ENCODE measurements around the gene NAPSA.
"Not testable (repeated sequence)": the region's sequence is repeated elsewhere in the genome, so short reads cannot be mapped to it uniquely, and the experiment has no call there.

The NAPSA gene

DNA sequence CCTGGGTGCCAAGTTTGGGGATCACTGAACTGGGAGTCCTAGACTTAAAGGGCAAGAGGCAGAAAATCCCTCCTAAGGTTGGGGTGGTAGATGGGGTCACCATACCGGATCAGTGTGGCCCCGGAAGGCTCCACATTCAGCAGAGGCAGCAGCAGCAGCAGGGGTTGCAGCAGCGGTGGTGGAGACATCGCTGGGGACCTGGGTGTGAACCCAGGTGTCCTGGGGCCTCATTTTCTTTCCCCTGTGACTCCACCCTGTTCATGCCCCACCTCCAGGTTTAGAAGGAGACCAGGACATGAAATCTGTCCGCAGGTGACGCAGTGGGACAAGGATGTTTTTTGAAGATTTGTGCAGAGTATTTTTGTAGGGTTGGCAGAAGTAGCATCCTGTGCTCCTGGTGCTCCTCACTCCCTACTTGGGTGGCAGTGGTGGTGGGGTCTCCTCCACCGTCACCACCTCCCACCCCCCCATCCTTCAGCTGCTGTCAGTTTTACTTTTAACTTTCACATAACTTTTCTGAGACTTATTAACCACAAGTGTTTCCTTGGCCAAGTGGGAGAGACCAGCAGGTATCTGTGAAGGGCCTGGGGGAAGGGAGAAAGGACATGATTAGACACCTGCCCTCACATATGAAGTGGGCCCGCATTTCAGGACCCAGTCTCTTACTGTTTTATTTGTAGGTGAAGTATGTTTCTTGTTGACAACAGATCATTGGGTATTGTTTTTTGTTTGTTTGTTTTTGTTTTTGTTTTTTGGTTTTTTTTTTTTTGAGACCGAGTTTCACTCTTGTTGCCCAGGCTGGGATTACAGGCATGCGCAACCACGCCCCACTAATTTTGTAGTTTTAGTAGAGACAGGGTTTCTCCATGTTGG, at the start of gene NAPSA:
Gene NAPSA, minus strand, starts transcription at position 206 of the 873 bp plus-strand sequence. Its CDS starts 18 bp downstream, at position 188.
- H3K4me3 ChIP-seq (ENCODE audit: low read depth, low read length), result no peak within 1 kb of the TSS

DNA sequence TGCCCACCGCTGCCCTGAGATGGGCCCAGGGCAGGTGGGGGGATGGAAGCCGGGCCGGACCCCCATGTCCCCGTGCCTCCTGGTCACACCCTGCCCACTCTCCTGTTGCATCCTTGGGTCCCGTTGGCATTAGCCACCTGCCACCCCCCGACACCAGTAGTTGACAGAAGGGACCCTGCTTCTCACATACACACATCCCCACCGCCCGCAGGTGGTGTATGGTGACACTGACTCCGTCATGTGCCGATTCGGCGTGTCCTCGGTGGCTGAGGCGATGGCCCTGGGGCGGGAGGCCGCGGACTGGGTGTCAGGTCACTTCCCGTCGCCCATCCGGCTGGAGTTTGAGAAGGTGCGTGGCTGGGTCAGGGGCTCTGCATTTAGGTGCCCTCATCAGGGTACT, 48.1 kb upstream of the NAPSA start:
- H3K4me3 ChIP-seq (ENCODE audit: low read depth, low read length), result no peak overlapping the region

DNA sequence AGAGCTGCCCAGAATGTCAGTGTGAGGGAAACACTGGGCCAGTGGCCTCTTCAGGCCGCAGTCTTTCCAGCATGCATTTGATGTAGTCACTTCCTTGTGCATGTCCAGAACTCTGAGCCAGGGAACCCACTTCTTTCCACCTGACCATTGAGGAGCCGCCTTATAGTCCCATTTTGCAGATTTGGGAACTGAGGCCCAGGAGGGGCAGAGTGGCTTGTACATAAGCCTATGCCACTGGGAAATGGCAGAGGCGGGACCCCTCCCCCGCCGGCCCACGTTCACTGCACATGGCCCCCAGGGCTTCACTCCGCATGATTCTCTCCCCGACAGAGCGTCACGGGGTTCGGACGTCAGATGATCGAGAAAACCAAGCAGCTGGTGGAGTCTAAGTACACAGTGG, 47.7 kb upstream of the NAPSA start:
- H3K4me3 ChIP-seq (ENCODE audit: low read depth, low read length), result no peak overlapping the region

DNA sequence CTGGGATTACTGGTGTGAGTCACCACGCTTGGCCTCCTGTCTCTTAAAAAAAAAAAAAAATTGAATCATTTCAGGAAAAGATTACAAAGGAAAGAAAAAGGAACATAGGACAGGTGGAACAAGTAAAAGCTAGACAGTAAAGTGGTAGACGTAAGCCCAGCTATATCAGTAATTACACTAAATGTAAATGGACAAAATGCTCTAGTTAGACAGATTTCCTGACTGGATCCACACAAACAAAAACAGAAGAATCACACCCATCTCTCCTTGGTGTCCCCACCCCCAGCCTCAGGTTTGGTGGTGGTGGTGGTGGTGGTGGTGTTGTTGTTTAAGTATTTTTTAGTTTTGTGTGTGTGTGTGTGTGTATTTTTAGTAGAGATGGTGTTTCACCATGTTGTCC, 47.0 kb upstream of the NAPSA start:
- H3K4me3 ChIP-seq (ENCODE audit: low read depth, low read length), result no peak overlapping the region

DNA sequence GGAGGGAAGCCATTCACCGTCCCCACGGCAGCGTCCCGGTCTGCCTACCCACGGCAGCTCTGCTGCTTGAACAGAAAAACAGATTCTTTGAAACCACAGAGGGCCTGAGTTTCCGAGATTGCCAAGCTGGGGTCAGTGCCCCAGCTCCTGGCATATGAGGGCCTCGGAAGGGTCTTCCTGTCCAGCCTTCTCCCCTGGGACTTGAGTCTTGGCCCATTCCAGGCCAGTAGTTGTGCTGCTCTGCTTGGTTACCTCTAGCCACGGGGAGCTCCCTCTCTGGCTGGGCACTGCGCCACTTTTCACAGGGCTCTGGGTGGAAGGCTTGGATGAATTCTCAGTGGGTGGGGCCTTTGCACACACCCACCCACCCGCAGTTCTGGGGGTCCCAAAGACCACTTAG, 44.7 kb upstream of the NAPSA start:
- no peak overlapping the region for H3K4me3 ChIP-seq (ENCODE audit: low read depth, low read length)

DNA sequence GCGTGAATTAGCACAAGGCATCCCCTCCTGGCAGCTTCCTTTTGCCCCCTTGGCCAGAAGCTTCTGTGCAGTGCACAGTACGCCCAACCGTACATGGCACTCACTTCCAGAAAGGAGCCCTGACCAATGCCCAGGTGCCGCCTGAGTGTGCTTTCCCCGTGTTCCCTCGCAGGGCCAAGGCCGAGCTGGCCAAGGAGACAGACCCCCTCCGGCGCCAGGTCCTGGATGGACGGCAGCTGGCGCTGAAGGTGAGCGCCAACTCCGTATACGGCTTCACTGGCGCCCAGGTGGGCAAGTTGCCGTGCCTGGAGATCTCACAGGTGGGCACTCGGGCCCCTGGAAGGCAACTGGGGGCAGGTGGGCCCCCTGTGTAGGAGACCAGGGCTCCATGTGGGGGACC, 43.9 kb upstream of the NAPSA start:
- no peak overlapping the region for H3K4me3 ChIP-seq (ENCODE audit: low read depth, low read length)

DNA sequence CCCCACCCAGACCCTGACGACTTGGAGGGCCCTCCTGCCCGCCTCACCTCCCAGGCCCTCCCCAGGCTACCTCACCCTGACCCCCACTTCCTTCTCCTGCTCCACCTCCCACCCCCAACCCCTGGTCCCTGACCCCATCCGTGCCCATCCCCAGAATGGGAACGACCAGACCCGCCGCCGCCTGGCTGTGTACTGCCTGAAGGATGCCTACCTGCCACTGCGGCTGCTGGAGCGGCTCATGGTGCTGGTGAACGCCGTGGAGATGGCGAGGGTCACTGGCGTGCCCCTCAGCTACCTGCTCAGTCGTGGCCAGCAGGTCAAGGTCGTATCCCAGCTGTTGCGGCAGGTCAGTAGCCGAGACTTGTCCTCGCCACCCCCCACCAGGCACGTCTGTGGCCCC, 41.4 kb upstream of the NAPSA start:
- no peak overlapping the region for H3K4me3 ChIP-seq (ENCODE audit: low read depth, low read length)

DNA sequence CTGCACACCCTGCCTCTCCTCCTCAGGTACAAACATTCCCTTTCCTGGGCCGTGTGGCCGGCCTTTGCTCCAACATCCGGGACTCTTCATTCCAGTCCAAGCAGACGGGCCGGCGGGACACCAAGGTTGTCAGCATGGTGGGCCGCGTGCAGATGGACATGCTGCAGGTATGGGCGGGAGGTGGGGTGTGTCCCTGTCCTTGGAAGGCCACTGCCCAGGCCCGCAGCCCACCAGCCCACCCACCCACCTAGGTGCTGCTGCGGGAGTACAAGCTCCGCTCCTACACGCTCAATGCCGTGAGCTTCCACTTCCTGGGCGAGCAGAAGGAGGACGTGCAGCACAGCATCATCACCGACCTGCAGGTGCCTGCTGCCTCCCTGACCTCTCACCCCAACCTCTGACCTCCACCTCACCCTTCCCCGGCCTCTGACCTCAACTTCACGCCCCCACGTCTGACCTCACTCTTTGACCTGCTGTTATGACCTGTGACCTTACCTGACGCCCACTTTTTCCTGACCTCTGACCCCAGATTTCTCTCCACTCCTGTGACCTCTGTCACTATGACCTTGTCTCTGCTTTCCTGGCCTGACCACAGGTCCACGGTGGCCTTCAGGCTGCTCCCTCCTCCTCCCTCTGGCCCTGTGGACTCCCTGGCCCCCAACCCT, 40.8 kb upstream of the NAPSA start:
- no peak overlapping the region for H3K4me3 ChIP-seq (ENCODE audit: low read depth, low read length)

DNA sequence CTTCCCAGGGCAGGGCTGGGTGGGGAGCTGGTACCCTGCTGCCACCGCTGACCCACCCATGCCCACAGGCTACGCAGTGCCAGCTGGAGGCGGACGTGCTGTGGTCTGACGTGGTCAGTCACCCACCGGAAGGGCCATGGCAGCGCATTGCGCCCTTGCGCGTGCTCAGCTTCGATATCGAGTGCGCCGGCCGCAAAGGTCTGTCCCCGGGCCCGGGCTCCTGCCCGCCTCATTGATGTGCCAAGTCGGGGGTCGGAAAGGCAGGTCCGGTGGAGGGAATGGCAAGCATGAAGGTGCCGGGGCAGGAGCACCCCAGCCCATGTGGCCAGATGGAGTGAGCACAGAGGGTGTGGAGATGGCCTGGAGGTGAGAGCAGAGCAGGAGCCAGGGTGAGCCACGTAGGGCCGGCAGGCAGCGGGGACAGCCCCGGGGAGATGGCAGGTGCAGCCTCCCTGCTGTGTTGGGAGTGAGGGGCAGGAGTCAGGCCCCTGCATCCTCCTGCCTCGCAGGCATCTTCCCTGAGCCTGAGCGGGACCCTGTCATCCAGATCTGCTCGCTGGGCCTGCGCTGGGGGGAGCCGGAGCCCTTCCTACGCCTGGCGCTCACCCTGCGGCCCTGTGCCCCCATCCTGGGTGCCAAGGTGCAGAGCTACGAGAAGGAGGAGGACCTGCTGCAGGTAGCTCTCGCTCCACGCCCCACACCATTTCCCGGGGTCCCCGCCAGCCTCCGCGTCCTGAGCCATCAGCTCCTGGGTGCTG, 37.3 kb upstream of the NAPSA start:
- H3K4me3 ChIP-seq (ENCODE audit: low read depth, low read length), result no peak overlapping the region

DNA sequence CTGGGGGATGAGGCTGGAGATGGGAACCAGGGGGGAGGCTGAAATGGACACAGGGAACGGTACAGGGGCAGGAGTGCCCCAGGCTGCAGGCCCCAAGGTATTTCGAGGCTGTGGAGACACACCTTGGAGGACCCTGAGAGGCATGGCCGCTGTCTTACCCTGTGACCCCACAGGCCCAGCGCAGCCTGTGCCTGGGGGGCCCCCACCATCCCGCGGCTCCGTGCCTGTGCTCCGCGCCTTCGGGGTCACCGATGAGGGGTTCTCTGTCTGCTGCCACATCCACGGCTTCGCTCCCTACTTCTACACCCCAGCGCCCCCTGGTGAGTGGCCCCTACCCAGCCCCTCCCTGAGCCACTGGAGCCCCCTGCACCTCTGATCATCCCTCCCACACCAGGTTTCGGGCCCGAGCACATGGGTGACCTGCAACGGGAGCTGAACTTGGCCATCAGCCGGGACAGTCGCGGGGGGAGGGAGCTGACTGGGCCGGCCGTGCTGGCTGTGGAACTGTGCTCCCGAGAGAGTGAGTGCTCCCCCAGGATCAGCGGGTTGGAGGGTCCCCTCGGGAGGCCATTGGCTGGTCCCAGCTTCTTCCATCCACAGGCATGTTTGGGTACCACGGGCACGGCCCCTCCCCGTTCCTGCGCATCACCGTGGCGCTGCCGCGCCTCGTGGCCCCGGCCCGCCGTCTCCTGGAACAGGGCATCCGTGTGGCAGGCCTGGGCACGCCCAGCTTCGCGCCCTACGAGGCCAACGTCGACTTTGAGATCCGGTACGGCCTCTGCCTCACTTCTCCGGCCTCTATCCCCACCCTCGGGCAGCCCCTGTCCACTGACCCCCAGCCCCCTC, 36.4 kb upstream of the NAPSA start:
- no peak overlapping the region for H3K4me3 ChIP-seq (ENCODE audit: low read depth, low read length)

DNA sequence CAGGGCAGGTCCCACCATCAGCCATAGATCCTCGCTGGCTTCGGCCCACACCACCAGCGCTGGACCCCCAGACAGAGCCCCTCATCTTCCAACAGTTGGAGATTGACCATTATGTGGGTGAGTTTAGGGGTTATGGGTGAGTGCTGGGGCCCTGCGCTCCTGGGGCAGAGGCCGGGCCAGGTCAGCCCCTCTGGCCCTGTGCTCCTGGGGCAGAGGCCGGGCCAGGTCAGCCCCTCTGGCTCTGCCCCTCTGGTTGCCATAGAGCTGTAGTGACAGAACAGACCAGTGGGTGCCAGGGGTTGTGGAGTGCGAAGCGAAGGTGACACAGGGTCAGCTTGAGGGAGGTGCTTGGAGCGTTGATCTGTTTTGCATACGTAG, 33.9 kb upstream of the NAPSA start:
- H3K4me3 ChIP-seq (ENCODE audit: low read depth, low read length), result no peak overlapping the region

DNA sequence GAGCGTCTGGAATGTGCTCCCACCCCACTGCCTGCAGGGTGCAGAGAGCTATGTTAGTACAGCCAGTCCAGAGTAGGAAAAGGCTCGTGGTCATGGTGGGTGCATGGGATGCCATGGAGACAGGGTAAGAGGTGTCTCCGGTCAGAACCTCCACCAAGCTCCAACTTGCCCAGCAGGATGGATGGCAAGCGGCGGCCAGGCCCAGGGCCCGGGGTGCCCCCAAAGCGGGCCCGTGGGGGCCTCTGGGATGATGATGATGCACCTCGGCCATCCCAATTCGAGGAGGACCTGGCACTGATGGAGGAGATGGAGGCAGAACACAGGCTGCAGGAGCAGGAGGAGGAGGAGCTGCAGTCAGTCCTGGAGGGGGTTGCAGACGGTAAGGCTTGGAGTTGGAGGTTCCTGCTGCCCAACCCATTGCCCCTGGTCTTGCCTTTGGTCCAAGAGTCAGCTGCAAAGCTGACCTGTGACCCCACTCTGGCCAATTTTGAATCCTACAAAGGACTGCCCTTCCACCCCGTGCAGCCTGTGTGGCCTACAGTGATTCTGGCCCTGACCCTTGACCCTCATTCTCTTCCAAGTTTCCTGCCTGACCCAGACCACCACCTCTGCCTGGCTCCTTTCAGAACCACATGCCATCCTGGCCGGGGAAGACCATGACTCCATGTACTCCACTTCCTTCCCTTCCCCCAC, 33.4 kb upstream of the NAPSA start:
- H3K4me3 ChIP-seq (ENCODE audit: low read depth, low read length), result no peak overlapping the region

DNA sequence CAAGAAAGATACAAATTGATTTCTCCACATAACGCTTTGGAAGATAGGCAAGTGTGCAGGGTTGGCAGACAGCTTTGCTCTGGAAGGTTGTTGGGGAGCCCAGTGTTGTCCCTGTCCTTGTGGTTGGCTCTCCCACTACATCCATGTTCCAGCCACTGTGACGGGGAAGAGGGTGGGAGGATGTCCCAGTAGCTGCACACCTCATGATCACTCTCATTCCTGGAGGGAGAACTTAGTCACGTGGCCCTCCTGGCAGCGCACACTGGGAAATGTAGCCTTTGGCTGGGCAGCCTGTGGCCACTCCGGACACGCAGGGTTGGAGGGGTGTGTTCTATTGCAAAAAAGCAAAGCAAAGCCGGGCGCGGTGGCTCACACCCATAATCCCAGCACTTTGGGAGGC, 28.6 kb upstream of the NAPSA start:
- no peak overlapping the region for H3K4me3 ChIP-seq (ENCODE audit: low read depth, low read length)

DNA sequence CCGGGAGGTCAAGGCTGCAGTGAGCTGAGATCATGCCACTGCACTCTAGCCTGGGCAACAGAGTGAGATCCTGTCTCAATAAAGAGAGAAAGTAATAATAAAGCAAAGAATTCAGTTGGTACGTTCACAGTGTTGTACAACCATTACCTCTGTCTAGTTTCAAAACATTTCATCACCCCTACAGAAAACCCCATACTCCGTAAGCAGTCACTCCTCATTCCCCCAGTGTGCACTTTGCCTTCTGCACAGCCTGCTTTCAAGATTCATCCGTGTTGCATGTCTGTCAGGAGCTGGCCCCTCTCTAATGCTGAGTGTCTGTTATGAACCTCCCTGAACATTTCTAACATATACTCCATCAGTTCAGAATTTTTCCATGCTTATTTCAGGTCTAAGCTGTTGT, 28.1 kb upstream of the NAPSA start:
- H3K4me3 ChIP-seq (ENCODE audit: low read depth, low read length), result no peak overlapping the region

DNA sequence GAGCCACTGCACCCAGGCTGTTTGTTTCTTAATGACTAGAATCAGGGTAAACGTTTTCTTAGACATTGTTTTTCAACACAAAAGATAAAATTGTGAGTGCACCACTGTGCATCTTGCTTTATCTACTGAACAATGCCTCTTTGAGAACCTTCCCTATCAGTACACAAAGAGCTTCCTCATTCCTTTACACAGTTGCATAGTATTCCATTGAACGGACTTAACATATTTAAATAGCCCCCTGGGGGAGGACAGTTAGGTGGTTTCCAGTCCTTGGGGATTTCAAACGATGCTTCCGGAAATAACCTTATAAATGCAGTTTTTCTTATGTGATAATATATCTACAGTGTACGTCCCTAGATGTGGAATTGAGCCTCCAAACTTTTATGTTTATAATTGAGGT, 27.3 kb upstream of the NAPSA start:
- H3K4me3 ChIP-seq (ENCODE audit: low read depth, low read length), result no peak overlapping the region

DNA sequence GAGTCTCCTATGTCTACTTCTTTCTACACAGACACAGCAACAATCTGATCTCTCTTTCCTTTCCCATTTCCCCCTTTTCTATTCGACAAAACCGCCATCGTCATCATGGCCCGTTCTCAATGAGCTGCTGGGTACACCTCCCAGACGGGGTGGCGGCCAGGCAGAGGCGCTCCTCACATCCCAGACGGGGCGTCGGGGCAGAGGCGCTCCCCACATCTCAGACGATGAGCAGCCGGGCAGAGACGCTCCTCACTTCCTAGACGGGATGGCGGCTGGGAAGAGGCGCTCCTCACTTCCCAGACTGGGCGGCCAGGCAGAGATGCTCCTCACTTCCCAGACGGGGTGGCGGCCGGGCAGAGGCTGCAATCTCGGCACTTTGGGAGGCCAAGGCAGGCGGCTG, 25.5 kb upstream of the NAPSA start:
- H3K4me3 ChIP-seq (ENCODE audit: low read depth, low read length), result not testable (repeated sequence)

DNA sequence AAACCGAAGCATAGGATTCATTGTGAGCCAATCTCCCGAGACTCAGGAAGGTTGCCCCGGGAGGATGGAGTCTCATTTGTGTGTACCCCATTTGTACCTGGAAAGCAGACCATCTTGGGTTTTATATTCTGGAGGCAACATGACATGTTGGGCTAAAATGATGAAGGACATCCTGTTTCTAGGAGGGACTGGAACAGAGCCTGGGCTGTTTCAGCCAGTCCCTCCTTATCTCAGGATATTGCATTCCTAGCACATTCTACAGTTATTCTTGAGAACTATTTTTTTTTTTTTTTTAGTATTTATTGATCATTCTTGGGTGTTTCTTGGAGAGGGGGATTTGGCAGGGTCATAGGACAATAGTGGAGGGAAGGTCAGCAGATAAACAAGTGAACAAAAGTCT, 24.9 kb upstream of the NAPSA start:
- H3K4me3 ChIP-seq (ENCODE audit: low read depth, low read length), result not testable (repeated sequence)

DNA sequence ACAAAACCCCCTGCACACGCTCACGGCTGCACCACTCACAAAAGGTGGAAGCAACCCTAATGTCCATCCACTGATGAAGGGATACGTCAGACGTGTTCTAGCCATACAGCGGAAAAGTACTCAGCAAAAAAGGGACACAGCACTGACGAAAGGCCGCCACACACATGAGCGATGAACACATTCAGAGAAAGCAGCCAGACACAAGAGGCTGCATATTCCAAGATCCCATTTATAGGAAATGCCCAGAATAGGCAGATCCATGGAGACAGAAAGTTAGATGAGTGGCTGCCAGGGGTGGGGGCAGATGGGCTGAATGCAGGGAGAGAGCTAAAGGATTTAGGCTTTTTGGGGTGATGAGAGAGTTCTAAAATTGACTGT, 22.4 kb upstream of the NAPSA start:
- no peak overlapping the region for H3K4me3 ChIP-seq (ENCODE audit: low read depth, low read length)

DNA sequence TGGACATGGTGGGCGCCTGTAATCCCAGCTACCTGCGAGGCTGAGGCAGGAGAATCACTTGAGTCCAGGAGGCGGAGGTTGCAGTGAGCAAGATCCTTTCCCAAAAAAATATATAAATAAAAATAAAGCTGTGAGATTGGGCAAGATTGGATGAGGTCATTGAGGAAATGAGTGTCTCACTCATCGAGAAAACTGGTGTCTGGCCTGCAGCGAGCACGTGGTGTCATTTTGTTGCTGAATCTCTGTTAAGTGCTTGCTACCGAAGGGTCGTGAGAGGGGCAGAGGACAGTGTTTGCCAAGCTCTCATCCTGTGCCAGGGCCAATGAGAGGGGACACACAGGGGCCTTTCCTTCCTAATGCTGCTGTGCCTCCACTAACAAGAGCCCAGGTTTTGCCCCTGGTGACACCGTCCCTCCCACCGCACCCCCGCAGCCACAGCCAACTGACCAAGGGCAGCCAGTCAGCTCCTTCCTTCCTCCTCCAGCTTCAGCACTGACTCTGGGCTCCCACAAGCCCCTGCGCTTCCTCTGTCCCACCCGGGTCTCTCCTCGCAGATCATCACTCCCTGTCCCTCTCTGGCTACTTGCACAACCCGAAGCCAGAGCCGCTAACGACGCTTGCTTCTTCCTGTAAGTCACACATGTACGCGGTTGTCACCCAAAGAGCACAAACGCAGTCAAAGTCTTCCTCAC, 21.9 kb upstream of the NAPSA start:
- H3K4me3 ChIP-seq (ENCODE audit: low read depth, low read length), result no peak overlapping the region
